ENCODE data around the gene DCDC1.

DNA sequence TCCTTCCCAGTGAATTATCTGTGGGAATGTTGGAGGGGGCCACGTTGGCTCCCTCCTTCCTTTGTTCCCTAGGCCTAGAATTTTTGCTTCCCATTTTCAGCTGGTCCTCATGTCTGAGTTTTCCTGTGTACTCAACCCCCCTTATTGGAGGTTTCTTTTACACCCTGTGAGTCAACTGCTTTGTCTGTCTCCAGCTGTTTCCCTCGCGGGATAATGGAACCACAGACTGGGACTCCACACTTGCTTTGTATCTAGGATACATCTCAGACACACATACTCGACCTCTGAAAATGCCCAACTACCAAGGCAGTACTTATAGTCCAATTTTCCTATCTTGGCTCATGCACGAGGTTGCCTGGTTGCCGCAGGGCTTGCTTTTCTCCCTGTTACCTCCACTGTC, 430.7 kb downstream of the DCDC1 start:
- TF ChIP-seq, protein P1, sequence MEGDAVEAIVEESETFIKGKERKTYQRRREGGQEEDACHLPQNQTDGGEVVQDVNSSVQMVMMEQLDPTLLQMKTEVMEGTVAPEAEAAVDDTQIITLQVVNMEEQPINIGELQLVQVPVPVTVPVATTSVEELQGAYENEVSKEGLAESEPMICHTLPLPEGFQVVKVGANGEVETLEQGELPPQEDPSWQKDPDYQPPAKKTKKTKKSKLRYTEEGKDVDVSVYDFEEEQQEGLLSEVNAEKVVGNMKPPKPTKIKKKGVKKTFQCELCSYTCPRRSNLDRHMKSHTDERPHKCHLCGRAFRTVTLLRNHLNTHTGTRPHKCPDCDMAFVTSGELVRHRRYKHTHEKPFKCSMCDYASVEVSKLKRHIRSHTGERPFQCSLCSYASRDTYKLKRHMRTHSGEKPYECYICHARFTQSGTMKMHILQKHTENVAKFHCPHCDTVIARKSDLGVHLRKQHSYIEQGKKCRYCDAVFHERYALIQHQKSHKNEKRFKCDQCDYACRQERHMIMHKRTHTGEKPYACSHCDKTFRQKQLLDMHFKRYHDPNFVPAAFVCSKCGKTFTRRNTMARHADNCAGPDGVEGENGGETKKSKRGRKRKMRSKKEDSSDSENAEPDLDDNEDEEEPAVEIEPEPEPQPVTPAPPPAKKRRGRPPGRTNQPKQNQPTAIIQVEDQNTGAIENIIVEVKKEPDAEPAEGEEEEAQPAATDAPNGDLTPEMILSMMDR (conservative IDR thresholded peaks at IDR 0.05 in 1 of 2, IDR thresholded peaks at IDR 0.05 in 1 of 2; ENCODE audit: low read depth in 1 of 2, low read length in 2 of 2), result no peak
- TF ChIP-seq EZH2 (IDR thresholded peaks at IDR 0.05; ENCODE audit: low read length, missing control alignments), result no peak
